ENCODE measurements around the gene FBLN7. TPM values are rescaled to one million over a fixed set of nuclear protein-coding genes. Genes with fewer than 3 reads are reported as not detected.
A peak's percentile ranks its signal among the peaks of the same experiment; 100 is the strongest.

Gene FBLN7
- total RNA-seq, 4 donors from 2014 or later: 2.5 to 5.8 (median 4.0) TPM

DNA sequence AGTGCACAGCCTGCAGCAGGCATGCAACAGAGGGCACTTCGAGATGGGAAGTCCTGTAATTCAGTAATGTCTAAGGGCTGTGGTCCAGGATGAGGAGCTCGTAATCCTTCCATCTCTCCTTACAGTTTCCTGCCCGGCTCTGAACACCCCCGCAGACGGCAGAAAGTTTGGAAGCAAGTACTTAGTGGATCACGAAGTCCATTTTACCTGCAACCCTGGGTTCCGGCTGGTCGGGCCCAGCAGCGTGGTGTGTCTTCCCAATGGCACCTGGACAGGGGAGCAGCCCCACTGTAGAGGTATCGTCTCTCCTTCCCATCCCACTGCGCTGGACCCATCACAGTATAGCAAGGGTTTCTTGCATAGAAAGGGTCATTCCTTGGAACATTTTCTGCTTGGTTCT lies 26.7 kb downstream of the FBLN7 start:
- TF ChIP-seq POLR2AphosphoS5 (IDR thresholded peaks at IDR 0.05) (no peak), EP300 (IDR thresholded peaks at IDR 0.05) (no peak), POLR2A (IDR thresholded peaks at IDR 0.05) (no peak)
- TF ChIP-seq, protein P1, sequence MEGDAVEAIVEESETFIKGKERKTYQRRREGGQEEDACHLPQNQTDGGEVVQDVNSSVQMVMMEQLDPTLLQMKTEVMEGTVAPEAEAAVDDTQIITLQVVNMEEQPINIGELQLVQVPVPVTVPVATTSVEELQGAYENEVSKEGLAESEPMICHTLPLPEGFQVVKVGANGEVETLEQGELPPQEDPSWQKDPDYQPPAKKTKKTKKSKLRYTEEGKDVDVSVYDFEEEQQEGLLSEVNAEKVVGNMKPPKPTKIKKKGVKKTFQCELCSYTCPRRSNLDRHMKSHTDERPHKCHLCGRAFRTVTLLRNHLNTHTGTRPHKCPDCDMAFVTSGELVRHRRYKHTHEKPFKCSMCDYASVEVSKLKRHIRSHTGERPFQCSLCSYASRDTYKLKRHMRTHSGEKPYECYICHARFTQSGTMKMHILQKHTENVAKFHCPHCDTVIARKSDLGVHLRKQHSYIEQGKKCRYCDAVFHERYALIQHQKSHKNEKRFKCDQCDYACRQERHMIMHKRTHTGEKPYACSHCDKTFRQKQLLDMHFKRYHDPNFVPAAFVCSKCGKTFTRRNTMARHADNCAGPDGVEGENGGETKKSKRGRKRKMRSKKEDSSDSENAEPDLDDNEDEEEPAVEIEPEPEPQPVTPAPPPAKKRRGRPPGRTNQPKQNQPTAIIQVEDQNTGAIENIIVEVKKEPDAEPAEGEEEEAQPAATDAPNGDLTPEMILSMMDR (IDR thresholded peaks at IDR 0.05): no peak

GRCh38 chr2:112165296-112165695 lies 27.1 kb downstream of the FBLN7 start:
- no peak overlapping the region for H3K4me3 ChIP-seq
- H3K4me1 ChIP-seq: no peaks in the 10 kb centered on the region
- H3K27me3 ChIP-seq: no peaks in the 10 kb centered on the region
- H3K36me3 ChIP-seq: no peaks in the 10 kb centered on the region
- 93% methylated on average over 3 of the region's 4 CpGs for WGBS
- H3K9me3 ChIP-seq: no peaks in the 10 kb centered on the region
- peak in 1 of 2 donors; percentile 67 for DNase-seq (ENCODE audit: low spot score in 2 of 2)
- H3K27ac ChIP-seq: no peak overlapping the region
- TF ChIP-seq, protein P1 (IDR thresholded peaks at IDR 0.05): no peak
- TF ChIP-seq POLR2A (IDR thresholded peaks at IDR 0.05): no peak
- TF ChIP-seq POLR2AphosphoS5 (IDR thresholded peaks at IDR 0.05): no peak

More for the DNA sequence above, 26.7 kb downstream of the FBLN7 start:
- Histone ChIP-seq H3K27ac (no peak overlapping the region), H3K4me1 (no peaks in the 10 kb centered on the region), H3K27me3 (no peaks in the 10 kb centered on the region), H3K4me3 (no peak overlapping the region), H3K36me3 (no peaks in the 10 kb centered on the region), H3K9me3 (no peaks in the 10 kb centered on the region)
- peak in 1 of 2 donors; percentile 48 for DNase-seq (ENCODE audit: low spot score in 2 of 2)
- WGBS: 88% methylated on average over 11 of the region's 11 CpGs

- peak in 1 of 2 donors; percentile 45 for DNase-seq (ENCODE audit: low spot score in 2 of 2)
- Histone ChIP-seq H3K4me3 (no peak overlapping the region), H3K27ac (no peak overlapping the region), H3K4me1 (no peaks in the 10 kb centered on the region), H3K36me3 (no peaks in the 10 kb centered on the region), H3K27me3 (no peaks in the 10 kb centered on the region), H3K9me3 (no peaks in the 10 kb centered on the region)
- WGBS: 87% methylated on average over 14 of the region's 14 CpGs
- TF ChIP-seq POLR2AphosphoS5 (IDR thresholded peaks at IDR 0.05) (no peak), EP300 (IDR thresholded peaks at IDR 0.05) (no peak), POLR2A (IDR thresholded peaks at IDR 0.05) (no peak)
- TF ChIP-seq, protein P1 (IDR thresholded peaks at IDR 0.05): no peak
Measured at GRCh38 chr2:112166806-112167499, 28.8 kb downstream of the FBLN7 start.

- H3K27me3 ChIP-seq: no peaks in the 10 kb centered on the region
- no peak for TF ChIP-seq POLR2AphosphoS5 (IDR thresholded peaks at IDR 0.05)
- TF ChIP-seq POLR2A (IDR thresholded peaks at IDR 0.05): no peak
- TF ChIP-seq, protein P1 (IDR thresholded peaks at IDR 0.05): no peak
- TF ChIP-seq EP300 (IDR thresholded peaks at IDR 0.05): no peak
- DNase-seq (ENCODE audit: low spot score in 2 of 2): peak; percentile 76 to 81
- no peaks in the 10 kb centered on the region for H3K36me3 ChIP-seq
- no peaks in the 10 kb centered on the region for H3K9me3 ChIP-seq
- WGBS: 66% methylated on average over 9 of the region's 10 CpGs
- no peak overlapping the region for H3K4me3 ChIP-seq
- H3K4me1 ChIP-seq: no peaks in the 10 kb centered on the region
- no peak overlapping the region for H3K27ac ChIP-seq
Measured at GRCh38 chr2:112168422-112169124, 30.4 kb downstream of the FBLN7 start.

- peak in 1 of 2 donors; percentile 11 for DNase-seq (ENCODE audit: low spot score in 2 of 2)
Measured at GRCh38 chr2:112170495-112170894, 32.3 kb downstream of the FBLN7 start.

More at GRCh38 chr2:112170495-112170894, 32.3 kb downstream of the FBLN7 start:
- Histone ChIP-seq H3K36me3 (no peaks in the 10 kb centered on the region), H3K4me1 (no peaks in the 10 kb centered on the region), H3K4me3 (no peak overlapping the region), H3K27ac (no peak overlapping the region), H3K9me3 (no peaks in the 10 kb centered on the region), H3K27me3 (no peaks in the 10 kb centered on the region)
- TF ChIP-seq POLR2A (IDR thresholded peaks at IDR 0.05) (no peak), POLR2AphosphoS5 (IDR thresholded peaks at IDR 0.05) (no peak), EP300 (IDR thresholded peaks at IDR 0.05) (no peak)
- TF ChIP-seq, protein P1 (IDR thresholded peaks at IDR 0.05): no peak
- 94% methylated on average over 4 of the region's 4 CpGs for WGBS

Measured in suprapubic skin (tissue), 4 donors.